ENCODE measurements around the gene GPER1. TPM values are rescaled to one million over a fixed set of nuclear protein-coding genes. Genes with fewer than 3 reads are reported as not detected.

Gene GPER1
- polyA plus RNA-seq, 2 of the 4 experiments (the other 2 are of a cell fraction), result 0.23 to 0.50 TPM

DNA sequence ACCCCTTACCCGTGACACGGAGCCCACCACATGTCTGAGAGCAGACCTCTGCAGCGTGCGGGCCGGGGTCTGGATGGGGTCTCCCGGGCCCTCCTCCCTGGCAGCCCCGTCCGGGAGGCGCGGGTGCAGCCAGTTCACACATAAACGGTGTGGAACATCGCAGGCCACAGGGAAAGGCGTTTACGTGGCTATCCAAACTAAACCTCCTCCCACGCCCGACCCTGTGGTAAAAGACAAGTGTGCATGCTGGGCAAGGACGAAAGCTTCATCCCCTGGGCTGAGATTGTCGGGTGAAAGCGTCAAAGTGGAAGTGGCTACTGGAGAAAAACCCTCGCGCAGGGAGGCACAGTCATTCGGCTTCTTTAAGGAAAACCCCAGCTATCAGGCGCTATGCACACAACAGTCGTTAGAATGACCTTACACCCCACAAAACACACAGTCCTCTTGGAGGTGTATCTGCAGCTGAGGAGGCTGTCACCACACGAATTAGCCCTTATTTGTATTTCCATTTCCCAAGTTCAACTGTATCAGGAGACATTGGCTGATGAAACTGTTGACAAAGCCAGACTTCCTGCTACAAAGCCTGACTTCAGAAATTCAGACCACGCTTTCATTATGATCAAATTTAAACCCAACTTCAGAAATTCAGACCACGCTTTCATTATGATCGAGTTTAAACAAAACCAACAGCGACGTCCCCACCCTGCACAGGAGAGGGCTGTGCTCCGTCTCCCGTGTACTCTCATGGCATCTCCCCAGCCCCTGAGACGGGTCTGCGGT is 15.3 kb downstream of the GPER1 start (continued):
- TF ChIP-seq, protein P1, sequence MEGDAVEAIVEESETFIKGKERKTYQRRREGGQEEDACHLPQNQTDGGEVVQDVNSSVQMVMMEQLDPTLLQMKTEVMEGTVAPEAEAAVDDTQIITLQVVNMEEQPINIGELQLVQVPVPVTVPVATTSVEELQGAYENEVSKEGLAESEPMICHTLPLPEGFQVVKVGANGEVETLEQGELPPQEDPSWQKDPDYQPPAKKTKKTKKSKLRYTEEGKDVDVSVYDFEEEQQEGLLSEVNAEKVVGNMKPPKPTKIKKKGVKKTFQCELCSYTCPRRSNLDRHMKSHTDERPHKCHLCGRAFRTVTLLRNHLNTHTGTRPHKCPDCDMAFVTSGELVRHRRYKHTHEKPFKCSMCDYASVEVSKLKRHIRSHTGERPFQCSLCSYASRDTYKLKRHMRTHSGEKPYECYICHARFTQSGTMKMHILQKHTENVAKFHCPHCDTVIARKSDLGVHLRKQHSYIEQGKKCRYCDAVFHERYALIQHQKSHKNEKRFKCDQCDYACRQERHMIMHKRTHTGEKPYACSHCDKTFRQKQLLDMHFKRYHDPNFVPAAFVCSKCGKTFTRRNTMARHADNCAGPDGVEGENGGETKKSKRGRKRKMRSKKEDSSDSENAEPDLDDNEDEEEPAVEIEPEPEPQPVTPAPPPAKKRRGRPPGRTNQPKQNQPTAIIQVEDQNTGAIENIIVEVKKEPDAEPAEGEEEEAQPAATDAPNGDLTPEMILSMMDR (IDR thresholded peaks at IDR 0.05), result no peak
- no peak for TF ChIP-seq EP300 (IDR thresholded peaks at IDR 0.05)

DNA sequence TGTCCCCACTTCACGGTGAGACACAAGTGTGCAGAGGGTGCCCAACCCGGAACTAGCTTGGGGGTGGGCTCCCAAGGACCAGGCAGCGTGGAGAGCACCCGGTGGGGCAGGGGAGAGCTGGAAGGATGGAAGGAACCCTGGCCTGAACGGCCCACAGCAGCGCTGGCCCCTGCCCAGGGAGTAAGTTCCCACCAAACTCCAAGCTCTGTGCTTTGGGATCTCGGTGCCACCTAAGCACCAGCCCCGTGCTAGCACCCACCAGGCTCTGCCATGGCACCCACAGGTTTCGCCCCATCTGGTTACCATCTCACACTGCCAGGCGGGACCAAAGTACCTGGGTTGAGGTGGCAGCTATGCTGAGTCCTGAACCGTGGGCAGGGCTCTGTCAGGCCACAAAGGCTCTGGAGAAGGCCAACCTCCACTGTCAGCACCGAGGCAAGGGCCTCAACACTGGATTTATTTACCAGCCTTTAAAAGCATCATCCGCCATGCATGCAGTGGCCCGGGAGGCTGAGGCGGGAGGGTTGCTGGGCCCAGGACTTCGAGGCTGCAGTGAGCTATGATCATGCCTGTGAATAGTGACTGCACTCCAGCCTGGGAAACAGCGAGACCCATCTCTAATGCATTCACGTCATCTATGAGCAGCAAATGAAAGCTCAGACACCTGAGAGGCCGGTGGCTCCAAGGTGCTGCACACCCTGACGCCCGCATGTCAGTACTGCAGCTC is 16.0 kb downstream of the GPER1 start:
- TF ChIP-seq SMC3 (IDR thresholded peaks at IDR 0.05) (no peak), FOSB (CRISPR knock-in tag; IDR thresholded peaks at IDR 0.05) (no peak), RCOR1 (IDR thresholded peaks at IDR 0.05; ENCODE audit: low read depth, low read length) (no peak), KDM5A (IDR thresholded peaks at IDR 0.05) (no peak), JUN (IDR thresholded peaks at IDR 0.05) (no peak), CHD4 (IDR thresholded peaks at IDR 0.05; ENCODE audit: borderline replicate concordance) (no peak), GATA3 (IDR thresholded peaks at IDR 0.05; ENCODE audit: borderline replicate concordance) (no peak)
- TF ChIP-seq, protein P2, sequence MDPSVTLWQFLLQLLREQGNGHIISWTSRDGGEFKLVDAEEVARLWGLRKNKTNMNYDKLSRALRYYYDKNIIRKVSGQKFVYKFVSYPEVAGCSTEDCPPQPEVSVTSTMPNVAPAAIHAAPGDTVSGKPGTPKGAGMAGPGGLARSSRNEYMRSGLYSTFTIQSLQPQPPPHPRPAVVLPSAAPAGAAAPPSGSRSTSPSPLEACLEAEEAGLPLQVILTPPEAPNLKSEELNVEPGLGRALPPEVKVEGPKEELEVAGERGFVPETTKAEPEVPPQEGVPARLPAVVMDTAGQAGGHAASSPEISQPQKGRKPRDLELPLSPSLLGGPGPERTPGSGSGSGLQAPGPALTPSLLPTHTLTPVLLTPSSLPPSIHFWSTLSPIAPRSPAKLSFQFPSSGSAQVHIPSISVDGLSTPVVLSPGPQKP (IDR thresholded peaks at IDR 0.05; ENCODE audit: low read depth, low read length), result no peak
- TF ChIP-seq, protein P3, sequence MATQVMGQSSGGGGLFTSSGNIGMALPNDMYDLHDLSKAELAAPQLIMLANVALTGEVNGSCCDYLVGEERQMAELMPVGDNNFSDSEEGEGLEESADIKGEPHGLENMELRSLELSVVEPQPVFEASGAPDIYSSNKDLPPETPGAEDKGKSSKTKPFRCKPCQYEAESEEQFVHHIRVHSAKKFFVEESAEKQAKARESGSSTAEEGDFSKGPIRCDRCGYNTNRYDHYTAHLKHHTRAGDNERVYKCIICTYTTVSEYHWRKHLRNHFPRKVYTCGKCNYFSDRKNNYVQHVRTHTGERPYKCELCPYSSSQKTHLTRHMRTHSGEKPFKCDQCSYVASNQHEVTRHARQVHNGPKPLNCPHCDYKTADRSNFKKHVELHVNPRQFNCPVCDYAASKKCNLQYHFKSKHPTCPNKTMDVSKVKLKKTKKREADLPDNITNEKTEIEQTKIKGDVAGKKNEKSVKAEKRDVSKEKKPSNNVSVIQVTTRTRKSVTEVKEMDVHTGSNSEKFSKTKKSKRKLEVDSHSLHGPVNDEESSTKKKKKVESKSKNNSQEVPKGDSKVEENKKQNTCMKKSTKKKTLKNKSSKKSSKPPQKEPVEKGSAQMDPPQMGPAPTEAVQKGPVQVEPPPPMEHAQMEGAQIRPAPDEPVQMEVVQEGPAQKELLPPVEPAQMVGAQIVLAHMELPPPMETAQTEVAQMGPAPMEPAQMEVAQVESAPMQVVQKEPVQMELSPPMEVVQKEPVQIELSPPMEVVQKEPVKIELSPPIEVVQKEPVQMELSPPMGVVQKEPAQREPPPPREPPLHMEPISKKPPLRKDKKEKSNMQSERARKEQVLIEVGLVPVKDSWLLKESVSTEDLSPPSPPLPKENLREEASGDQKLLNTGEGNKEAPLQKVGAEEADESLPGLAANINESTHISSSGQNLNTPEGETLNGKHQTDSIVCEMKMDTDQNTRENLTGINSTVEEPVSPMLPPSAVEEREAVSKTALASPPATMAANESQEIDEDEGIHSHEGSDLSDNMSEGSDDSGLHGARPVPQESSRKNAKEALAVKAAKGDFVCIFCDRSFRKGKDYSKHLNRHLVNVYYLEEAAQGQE (IDR thresholded peaks at IDR 0.05), result no peak
- TF ChIP-seq, protein P4, sequence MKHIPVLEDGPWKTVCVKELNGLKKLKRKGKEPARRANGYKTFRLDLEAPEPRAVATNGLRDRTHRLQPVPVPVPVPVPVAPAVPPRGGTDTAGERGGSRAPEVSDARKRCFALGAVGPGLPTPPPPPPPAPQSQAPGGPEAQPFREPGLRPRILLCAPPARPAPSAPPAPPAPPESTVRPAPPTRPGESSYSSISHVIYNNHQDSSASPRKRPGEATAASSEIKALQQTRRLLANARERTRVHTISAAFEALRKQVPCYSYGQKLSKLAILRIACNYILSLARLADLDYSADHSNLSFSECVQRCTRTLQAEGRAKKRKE (CRISPR knock-in tag; IDR thresholded peaks at IDR 0.05; ENCODE audit: low read depth), result no peak
- TF ChIP-seq, protein P5, sequence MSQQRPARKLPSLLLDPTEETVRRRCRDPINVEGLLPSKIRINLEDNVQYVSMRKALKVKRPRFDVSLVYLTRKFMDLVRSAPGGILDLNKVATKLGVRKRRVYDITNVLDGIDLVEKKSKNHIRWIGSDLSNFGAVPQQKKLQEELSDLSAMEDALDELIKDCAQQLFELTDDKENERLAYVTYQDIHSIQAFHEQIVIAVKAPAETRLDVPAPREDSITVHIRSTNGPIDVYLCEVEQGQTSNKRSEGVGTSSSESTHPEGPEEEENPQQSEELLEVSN (IDR thresholded peaks at IDR 0.05; ENCODE audit: borderline replicate concordance, low read depth), result no peak
- TF ChIP-seq, protein P6, sequence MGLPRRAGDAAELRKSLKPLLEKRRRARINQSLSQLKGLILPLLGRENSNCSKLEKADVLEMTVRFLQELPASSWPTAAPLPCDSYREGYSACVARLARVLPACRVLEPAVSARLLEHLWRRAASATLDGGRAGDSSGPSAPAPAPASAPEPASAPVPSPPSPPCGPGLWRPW (IDR thresholded peaks at IDR 0.05), result no peak
- no peak for ATAC-seq
- Histone ChIP-seq H3K27ac (no peak overlapping the region), H3K4me3 (no peak overlapping the region), H3K4me1 (no peaks in the 10 kb centered on the region), H3K4me2 (no peak overlapping the region), H3K9me3 (no peaks in the 10 kb centered on the region)
- ChIA-PET POLR2A (no interaction called here), CTCF (interaction anchor here (0.8 to 9.6 kb wide), 6 partner anchors 8 to 309 kb away, joined by 3 to 102 read pairs (median 6); partner anchors contain the start of gene GPER1)
- no peak for FAIRE-seq
- WGBS (ENCODE audit: missing lambda C conversion rate), result 91% methylated on average over 18 of the region's 21 CpGs
- no peak for DNase-seq (ENCODE audit: low read depth in 1 of 2, low spot score in 1 of 2)

All from A549 (cell line).